Measurements from ENCODE around the gene TRIM36. TPM values are rescaled to one million over a fixed set of nuclear protein-coding genes. Genes with fewer than 3 reads are reported as not detected.

The TRIM36 gene
- total and polyA plus RNA-seq, 2 of the 8 experiments (the other 6 are each of a cell fraction or from before 2014, with no cell fraction given), result 8.5 to 14.1 TPM

GRCh38 chr5:115165790-115166189 lies 3.9 kb downstream of the TRIM36 start:
- peaks cover 0 to 2% of the 10 kb centered on the region in 2 experiments for H4K20me1 ChIP-seq (replicated peaks in 1 of 2; ENCODE audit: control insufficient read depth in 1 of 2, insufficient read depth in 2 of 2, low read length in 2 of 2)
- peaks cover 0 to 30% of the 10 kb centered on the region in 2 experiments; a peak in 3 of 4 replicates for H3K79me2 ChIP-seq (ENCODE audit: control insufficient read depth in 1 of 2, insufficient read depth in 2 of 2, low read length in 2 of 2)
- TF ChIP-seq ATF3 (IDR thresholded peaks at IDR 0.05; ENCODE audit: insufficient read depth, low read depth, low read length) (no peak), CHD1 (IDR thresholded peaks at IDR 0.05; ENCODE audit: low read depth, low read length) (no peak), ZNF274 (IDR thresholded peaks at IDR 0.05; ENCODE audit: borderline replicate concordance, extremely low read depth, low read length) (no peak), GTF2F1 (IDR thresholded peaks at IDR 0.05; ENCODE audit: borderline replicate concordance, low read depth, low read length) (no peak), CHD2 (IDR thresholded peaks at IDR 0.05; ENCODE audit: low read length) (no peak), SUZ12 (IDR thresholded peaks at IDR 0.05; ENCODE audit: low read length) (no peak), RAD21 (IDR thresholded peaks at IDR 0.05 in 1 of 2, conservative IDR thresholded peaks at IDR 0.05 in 1 of 2; ENCODE audit: low read depth in 2 of 2, low read length in 2 of 2) (no peak), CBX5 (IDR thresholded peaks at IDR 0.05; ENCODE audit: low read depth, low read length) (no peak), SRF (IDR thresholded peaks at IDR 0.05; ENCODE audit: low read depth, low read length) (no peak), YY1 (IDR thresholded peaks at IDR 0.05; ENCODE audit: low read depth, low read length) (no peak), HDAC6 (IDR thresholded peaks at IDR 0.05; ENCODE audit: low read depth, low read length) (no peak), NANOG (IDR thresholded peaks at IDR 0.05; ENCODE audit: insufficient read depth, low read depth, low read length, poor library complexity, severe bottlenecking) (no peak), PHF8 (conservative IDR thresholded peaks at IDR 0.05; ENCODE audit: low read depth, low read length) (no peak)

More at GRCh38 chr5:115165790-115166189, 3.9 kb downstream of the TRIM36 start:
- no peak for DNase-seq (ENCODE audit: low read depth in 1 of 2, low spot score in 2 of 2)
- Histone ChIP-seq H2BK120ac (replicated peaks; ENCODE audit: low read depth, low read length) (no peak overlapping the region), H4K91ac (replicated peaks; ENCODE audit: insufficient read length, low read length) (no peak overlapping the region), H3K4ac (replicated peaks; ENCODE audit: insufficient read length, low read depth, low read length) (no peak overlapping the region), H3K4me3 (ENCODE audit: extremely low read depth in 1 of 4, insufficient read depth in 2 of 4, low read depth in 3 of 4, low read length in 4 of 4) (no peak overlapping the region), H3K9me3 (ENCODE audit: insufficient read depth in 2 of 2, low read depth in 1 of 2, low read length in 1 of 2) (peaks cover 22 to 26% of the 10 kb centered on the region in 2 experiments), H3K79me1 (ENCODE audit: low read depth, low read length) (no peaks in the 10 kb centered on the region), H3K4me2 (ENCODE audit: insufficient read depth in 1 of 2, low read depth in 2 of 2, low read length in 2 of 2) (no peak overlapping the region), H3K27ac (ENCODE audit: low read depth, low read length) (no peak overlapping the region), H2AK5ac (ENCODE audit: low read depth, low read length) (no peak overlapping the region), H2BK20ac (ENCODE audit: low read length) (no peak overlapping the region), H3K36me3 (ENCODE audit: control insufficient read depth in 2 of 4, insufficient read depth in 4 of 4, low read length in 3 of 4) (peaks cover 0 to 21% (median 5%) of the 10 kb centered on the region in 4 experiments; a peak in 3 of 8 replicates), H3K23ac (ENCODE audit: insufficient read length) (no peak overlapping the region), H3K4me1 (replicated peaks in 1 of 4; ENCODE audit: control insufficient read depth in 3 of 4, insufficient read depth in 4 of 4, low read length in 3 of 4) (no peaks in the 10 kb centered on the region; a peak in 2 of 7 replicates), H4K8ac (ENCODE audit: extremely low read depth, insufficient read depth, low read length) (no peak overlapping the region), H3K23me2 (ENCODE audit: low read depth, low read length) (peaks cover 11% of the 10 kb centered on the region), H2BK15ac (ENCODE audit: low read length) (no peak overlapping the region), H2AFZ (ENCODE audit: low read length) (no peak overlapping the region), H2BK12ac (ENCODE audit: low read depth, low read length) (no peak overlapping the region), H3K18ac (ENCODE audit: extremely low read depth, low read length) (no peak overlapping the region), H3K56ac (replicated peaks; ENCODE audit: insufficient read length, low read depth, low read length) (no peak overlapping the region), H4K5ac (ENCODE audit: insufficient read length, low read depth, low read length) (no peak overlapping the region), H3K27me3 (replicated peaks in 1 of 4; ENCODE audit: control insufficient read depth in 3 of 4, extremely low read depth in 1 of 4, insufficient read depth in 3 of 4, low read length in 3 of 4) (peaks cover 0 to 2% (median under 1%) of the 10 kb centered on the region in 4 experiments; a peak in 4 of 7 replicates), H3K9ac (replicated peaks in 1 of 4; ENCODE audit: extremely low read depth in 1 of 4, low read depth in 3 of 4, low read length in 3 of 4) (no peak overlapping the region), H3K14ac (ENCODE audit: insufficient read length) (no peak overlapping the region), H2BK5ac (ENCODE audit: low read depth, low read length) (no peak overlapping the region)
- CTCF ChIA-PET (ENCODE audit: partially characterized antibody), result interaction anchor here (1.2 to 1.8 kb wide), 4 partner anchors 14 to 70 kb away, joined by 3 to 6 read pairs (median 4); no protein-coding TSS in a partner anchor
- 93% methylated on average over 5 of the region's 5 CpGs; no CpG with 5 or more reads in 1 of the 2 experiments for WGBS, 2 experiments (ENCODE audit: extremely low coverage in 1 of 2, insufficient coverage in 1 of 2, insufficient read length in 1 of 2, insufficient replicate concordance in 2 of 2, low coverage in 1 of 2, low lambda C conversion rate in 2 of 2, missing lambda C conversion rate in 1 of 2)
- no peak for FAIRE-seq
- POLR2A ChIA-PET (ENCODE audit: partially characterized antibody), result interaction anchor here (0.6 to 0.9 kb wide), 2 partner anchors 10 to 15 kb away, joined by 3 read pairs; no protein-coding TSS in a partner anchor
